Measurements from ENCODE around the gene SUCLG2.

Gene SUCLG2

GRCh38 chr3:67602816-67603215 is 51.6 kb downstream of the SUCLG2 start:
- Histone ChIP-seq H4K91ac (ENCODE audit: low read length) (no peak overlapping the region), H2BK120ac (ENCODE audit: low read depth, low read length) (no peak overlapping the region), H4K8ac (ENCODE audit: low read length) (no peak overlapping the region), H3K79me1 (replicated peaks; ENCODE audit: low read length, poor library complexity, severe bottlenecking) (peaks cover 16% of the 10 kb centered on the region), H3K9ac (ENCODE audit: low read length) (no peak overlapping the region), H3K4me1 (ENCODE audit: control insufficient read depth, insufficient read depth, low read depth, low read length) (peaks cover 1% of the 10 kb centered on the region), H3K18ac (ENCODE audit: low read depth in 1 of 2, low read length in 2 of 2) (peak overlapping the region in 1 of 2 experiments; percentile 22), H3K4me2 (ENCODE audit: low read length, poor library complexity, severe bottlenecking) (no peak overlapping the region), H3K4ac (ENCODE audit: low read depth in 1 of 2, low read length in 2 of 2) (no peak overlapping the region), H3K4me3 (ENCODE audit: insufficient read depth in 1 of 2, low read depth in 1 of 2, low read length in 2 of 2) (no peak overlapping the region), H2BK15ac (ENCODE audit: low read depth, poor library complexity, severe bottlenecking) (no peak overlapping the region), H2BK5ac (ENCODE audit: low read depth, low read length, poor library complexity, severe bottlenecking) (no peak overlapping the region), H3K9me3 (ENCODE audit: control insufficient read depth, low read length) (no peaks in the 10 kb centered on the region), H3K27me3 (ENCODE audit: control insufficient read depth in 1 of 2, insufficient read depth in 1 of 2, low read length in 2 of 2) (no peaks in the 10 kb centered on the region), H2AK5ac (ENCODE audit: low read length, severe bottlenecking) (no peak overlapping the region), H2AFZ (ENCODE audit: low read depth, low read length) (no peak overlapping the region), H3K36me3 (ENCODE audit: control insufficient read depth in 1 of 2, insufficient read depth in 2 of 2, low read depth in 1 of 2, low read length in 2 of 2) (peaks cover 3 to 57% of the 10 kb centered on the region in 2 experiments), H2BK12ac (ENCODE audit: low read length in 2 of 2) (no peak overlapping the region), H3K23ac (ENCODE audit: low read length in 2 of 2) (no peak overlapping the region), H3K14ac (ENCODE audit: low read length in 2 of 2) (no peak overlapping the region), H3K27ac (ENCODE audit: low read length, poor library complexity, severe bottlenecking) (no peak overlapping the region)
- WGBS, result 97% methylated on average over 1 of the region's 2 CpGs
- DNase-seq, result no peak

GRCh38 chr3:67601919-67602608 is 52.3 kb downstream of the SUCLG2 start:
- Histone ChIP-seq H3K23ac (ENCODE audit: low read length in 2 of 2) (no peak overlapping the region), H3K9ac (ENCODE audit: low read length) (no peak overlapping the region), H4K8ac (ENCODE audit: low read length) (no peak overlapping the region), H2BK5ac (ENCODE audit: low read depth, low read length, poor library complexity, severe bottlenecking) (no peak overlapping the region), H3K14ac (ENCODE audit: low read length in 2 of 2) (no peak overlapping the region), H3K4me1 (ENCODE audit: control insufficient read depth, insufficient read depth, low read depth, low read length) (peaks cover 1% of the 10 kb centered on the region), H3K4me2 (ENCODE audit: low read length, poor library complexity, severe bottlenecking) (no peak overlapping the region), H3K18ac (ENCODE audit: low read depth in 1 of 2, low read length in 2 of 2) (no peak overlapping the region), H2BK15ac (ENCODE audit: low read depth, poor library complexity, severe bottlenecking) (no peak overlapping the region), H3K9me3 (ENCODE audit: control insufficient read depth, low read length) (no peaks in the 10 kb centered on the region), H3K27me3 (ENCODE audit: control insufficient read depth in 1 of 2, insufficient read depth in 1 of 2, low read length in 2 of 2) (no peaks in the 10 kb centered on the region), H2AK5ac (ENCODE audit: low read length, severe bottlenecking) (no peak overlapping the region), H2BK12ac (ENCODE audit: low read length in 2 of 2) (no peak overlapping the region), H2AFZ (ENCODE audit: low read depth, low read length) (no peak overlapping the region), H3K4me3 (ENCODE audit: insufficient read depth in 1 of 2, low read depth in 1 of 2, low read length in 2 of 2) (no peak overlapping the region), H2BK120ac (ENCODE audit: low read depth, low read length) (no peak overlapping the region), H3K4ac (ENCODE audit: low read depth in 1 of 2, low read length in 2 of 2) (no peak overlapping the region), H4K91ac (ENCODE audit: low read length) (no peak overlapping the region), H3K27ac (ENCODE audit: low read length, poor library complexity, severe bottlenecking) (no peak overlapping the region), H3K79me1 (replicated peaks; ENCODE audit: low read length, poor library complexity, severe bottlenecking) (peaks cover 17% of the 10 kb centered on the region), H3K36me3 (ENCODE audit: control insufficient read depth in 1 of 2, insufficient read depth in 2 of 2, low read depth in 1 of 2, low read length in 2 of 2) (peaks cover 0 to 52% of the 10 kb centered on the region in 2 experiments)
- 88% methylated on average over 2 of the region's 5 CpGs for WGBS
- peak; percentile 23 for DNase-seq

GRCh38 chr3:67601385-67601784 is 53.0 kb downstream of the SUCLG2 start:
- Histone ChIP-seq H3K9me3 (ENCODE audit: control insufficient read depth, low read length) (no peaks in the 10 kb centered on the region), H3K4ac (ENCODE audit: low read depth in 1 of 2, low read length in 2 of 2) (no peak overlapping the region), H3K4me3 (ENCODE audit: insufficient read depth in 1 of 2, low read depth in 1 of 2, low read length in 2 of 2) (no peak overlapping the region), H2BK12ac (ENCODE audit: low read length in 2 of 2) (no peak overlapping the region), H3K36me3 (ENCODE audit: control insufficient read depth in 1 of 2, insufficient read depth in 2 of 2, low read depth in 1 of 2, low read length in 2 of 2) (peaks cover 0 to 50% of the 10 kb centered on the region in 2 experiments), H2AFZ (ENCODE audit: low read depth, low read length) (no peak overlapping the region), H4K8ac (ENCODE audit: low read length) (no peak overlapping the region), H2BK15ac (ENCODE audit: low read depth, poor library complexity, severe bottlenecking) (no peak overlapping the region), H3K9ac (ENCODE audit: low read length) (no peak overlapping the region), H2AK5ac (ENCODE audit: low read length, severe bottlenecking) (no peak overlapping the region), H3K18ac (ENCODE audit: low read depth in 1 of 2, low read length in 2 of 2) (no peak overlapping the region), H3K79me1 (replicated peaks; ENCODE audit: low read length, poor library complexity, severe bottlenecking) (peaks cover 20% of the 10 kb centered on the region), H3K4me2 (ENCODE audit: low read length, poor library complexity, severe bottlenecking) (no peak overlapping the region), H3K27me3 (ENCODE audit: control insufficient read depth in 1 of 2, insufficient read depth in 1 of 2, low read length in 2 of 2) (no peaks in the 10 kb centered on the region), H3K23ac (ENCODE audit: low read length in 2 of 2) (no peak overlapping the region), H2BK5ac (ENCODE audit: low read depth, low read length, poor library complexity, severe bottlenecking) (no peak overlapping the region), H3K4me1 (ENCODE audit: control insufficient read depth, insufficient read depth, low read depth, low read length) (peaks cover 1% of the 10 kb centered on the region), H3K27ac (ENCODE audit: low read length, poor library complexity, severe bottlenecking) (no peak overlapping the region), H2BK120ac (ENCODE audit: low read depth, low read length) (no peak overlapping the region), H4K91ac (ENCODE audit: low read length) (no peak overlapping the region), H3K14ac (ENCODE audit: low read length in 2 of 2) (no peak overlapping the region)
- no peak for DNase-seq
- 89% methylated on average over 5 of the region's 5 CpGs for WGBS

GRCh38 chr3:67599821-67600220 is 54.6 kb downstream of the SUCLG2 start:
- H3K4ac ChIP-seq (ENCODE audit: low read depth in 1 of 2, low read length in 2 of 2), result no peak overlapping the region
- H2BK5ac ChIP-seq (ENCODE audit: low read depth, low read length, poor library complexity, severe bottlenecking), result no peak overlapping the region
- peaks cover 1% of the 10 kb centered on the region for H3K4me1 ChIP-seq (ENCODE audit: control insufficient read depth, insufficient read depth, low read depth, low read length)

More at GRCh38 chr3:67599821-67600220, 54.6 kb downstream of the SUCLG2 start:
- Histone ChIP-seq H3K27ac (ENCODE audit: low read length, poor library complexity, severe bottlenecking) (no peak overlapping the region), H3K14ac (ENCODE audit: low read length in 2 of 2) (no peak overlapping the region), H3K79me1 (replicated peaks; ENCODE audit: low read length, poor library complexity, severe bottlenecking) (peaks cover 23% of the 10 kb centered on the region), H3K23ac (ENCODE audit: low read length in 2 of 2) (no peak overlapping the region), H3K27me3 (ENCODE audit: control insufficient read depth in 1 of 2, insufficient read depth in 1 of 2, low read length in 2 of 2) (no peaks in the 10 kb centered on the region), H3K18ac (ENCODE audit: low read depth in 1 of 2, low read length in 2 of 2) (no peak overlapping the region), H2AK5ac (ENCODE audit: low read length, severe bottlenecking) (no peak overlapping the region), H2AFZ (ENCODE audit: low read depth, low read length) (no peak overlapping the region), H2BK15ac (ENCODE audit: low read depth, poor library complexity, severe bottlenecking) (no peak overlapping the region), H3K9ac (ENCODE audit: low read length) (no peak overlapping the region), H3K36me3 (ENCODE audit: control insufficient read depth in 1 of 2, insufficient read depth in 2 of 2, low read depth in 1 of 2, low read length in 2 of 2) (peaks cover 0 to 55% of the 10 kb centered on the region in 2 experiments), H4K91ac (ENCODE audit: low read length) (no peak overlapping the region), H4K8ac (ENCODE audit: low read length) (no peak overlapping the region), H2BK120ac (ENCODE audit: low read depth, low read length) (no peak overlapping the region), H3K4me2 (ENCODE audit: low read length, poor library complexity, severe bottlenecking) (no peak overlapping the region), H2BK12ac (ENCODE audit: low read length in 2 of 2) (no peak overlapping the region), H3K4me3 (ENCODE audit: insufficient read depth in 1 of 2, low read depth in 1 of 2, low read length in 2 of 2) (no peak overlapping the region), H3K9me3 (ENCODE audit: control insufficient read depth, low read length) (no peaks in the 10 kb centered on the region)
- WGBS, result 100% methylated on average over 1 of the region's 2 CpGs
- no peak for DNase-seq
